Parathyroid adenoma (tissue), 2 donors: ENCODE data around the gene NUDT14.

ENCODE experiments used
- H2AFZ ChIP-seq: fragments of 300-600 bp; sonication (generic); one replicate; pipeline ENCODE4 v1.7.0; 2017; ENCODE audit warnings: antibody characterized with exemption, mild to moderate bottlenecking
- H3K27ac ChIP-seq: fragments of 300-600 bp; sonication (generic); one replicate; pipeline ENCODE4 v1.7.0; 2017
- H3K27me3 ChIP-seq: fragments of 300-600 bp; sonication (generic); one replicate; pipeline ENCODE4 v1.7.0; 2017; ENCODE audit warnings: low read length; ENCODE audit not compliant: control insufficient read depth, insufficient read depth
- H3K36me3 ChIP-seq: fragments of 300-600 bp; sonication (generic); one replicate; pipeline ENCODE4 v1.7.0; 2017; ENCODE audit warnings: low read length; ENCODE audit not compliant: control insufficient read depth, insufficient read depth
- H3K4me1 ChIP-seq: fragments of 300-600 bp; sonication (generic); one replicate; pipeline ENCODE4 v1.7.0; 2017; ENCODE audit warnings: control low read depth
- H3K4me2 ChIP-seq: fragments of 300-600 bp; sonication (generic); one replicate; pipeline ENCODE4 v1.7.0; 2017; ENCODE audit warnings: low read length
- H3K4me3 ChIP-seq: fragments of 300-600 bp; sonication (generic); one replicate; pipeline ENCODE4 v1.7.0; 2017; ENCODE audit warnings: low read depth, low read length
- H3K79me2 ChIP-seq: fragments of 300-600 bp; sonication (generic); one replicate; pipeline ENCODE4 v1.7.0; 2017; ENCODE audit warnings: control low read depth
- H3K9ac ChIP-seq: fragments of 300-600 bp; sonication (generic); one replicate; pipeline ENCODE4 v1.7.0; 2017; ENCODE audit warnings: mild to moderate bottlenecking
- H3K9me3 ChIP-seq: fragments of 300-600 bp; sonication (generic); one replicate; pipeline ENCODE4 v1.7.0; 2017; ENCODE audit warnings: low read length; ENCODE audit not compliant: control insufficient read depth
- TF ChIP-seq, protein P1 (sequence below): fragments of 300-600 bp; sonication (generic); IDR thresholded peaks from one replicate; pipeline ENCODE4 v1.7.0; 2017; ENCODE audit warnings: antibody characterized with exemption, mild to moderate bottlenecking
- donor health status: primary hyperparathyroidism.

Gene NUDT14

DNA sequence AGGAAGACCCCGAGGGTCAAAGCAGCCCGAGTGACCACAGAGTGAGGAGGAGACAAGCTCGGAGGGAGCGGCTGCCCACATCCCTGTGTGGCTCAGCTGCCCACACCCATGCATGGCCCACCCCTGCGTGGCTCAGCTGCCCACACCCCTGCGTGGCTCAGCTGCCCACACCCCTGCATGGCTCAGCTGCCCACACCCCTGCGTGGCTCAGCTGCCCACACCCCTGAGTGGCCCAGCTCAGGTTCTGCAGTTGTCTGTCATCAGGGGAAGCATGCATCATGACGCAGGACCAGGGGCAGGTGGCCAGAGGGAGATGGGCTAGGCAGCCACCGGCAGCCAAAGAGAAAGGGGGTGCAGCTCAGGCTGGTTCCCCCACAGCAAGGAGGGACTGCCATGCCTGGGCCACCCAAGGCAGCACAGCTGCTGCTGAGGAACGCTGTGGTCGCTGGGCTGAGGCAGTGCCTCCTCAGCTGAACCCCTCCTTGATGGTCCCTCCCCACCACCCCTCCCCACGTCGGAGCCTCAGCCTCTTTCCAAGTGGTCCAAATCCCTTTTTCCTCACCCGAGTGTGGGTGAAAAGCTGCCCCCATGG lies 33.3 kb upstream of the NUDT14 start:
- no peak overlapping the region for H3K4me3 ChIP-seq
- H3K79me2 ChIP-seq = peaks cover 5% of the 10 kb centered on the region
- no peak overlapping the region for H3K9ac ChIP-seq
- no peaks in the 10 kb centered on the region for H3K9me3 ChIP-seq
- no peak overlapping the region for H3K4me2 ChIP-seq
- no peaks in the 10 kb centered on the region for H3K36me3 ChIP-seq
- H3K4me1 ChIP-seq = no peaks in the 10 kb centered on the region
- no peak overlapping the region for H2AFZ ChIP-seq
- no peak overlapping the region for H3K27ac ChIP-seq
- TF ChIP-seq, protein P1, sequence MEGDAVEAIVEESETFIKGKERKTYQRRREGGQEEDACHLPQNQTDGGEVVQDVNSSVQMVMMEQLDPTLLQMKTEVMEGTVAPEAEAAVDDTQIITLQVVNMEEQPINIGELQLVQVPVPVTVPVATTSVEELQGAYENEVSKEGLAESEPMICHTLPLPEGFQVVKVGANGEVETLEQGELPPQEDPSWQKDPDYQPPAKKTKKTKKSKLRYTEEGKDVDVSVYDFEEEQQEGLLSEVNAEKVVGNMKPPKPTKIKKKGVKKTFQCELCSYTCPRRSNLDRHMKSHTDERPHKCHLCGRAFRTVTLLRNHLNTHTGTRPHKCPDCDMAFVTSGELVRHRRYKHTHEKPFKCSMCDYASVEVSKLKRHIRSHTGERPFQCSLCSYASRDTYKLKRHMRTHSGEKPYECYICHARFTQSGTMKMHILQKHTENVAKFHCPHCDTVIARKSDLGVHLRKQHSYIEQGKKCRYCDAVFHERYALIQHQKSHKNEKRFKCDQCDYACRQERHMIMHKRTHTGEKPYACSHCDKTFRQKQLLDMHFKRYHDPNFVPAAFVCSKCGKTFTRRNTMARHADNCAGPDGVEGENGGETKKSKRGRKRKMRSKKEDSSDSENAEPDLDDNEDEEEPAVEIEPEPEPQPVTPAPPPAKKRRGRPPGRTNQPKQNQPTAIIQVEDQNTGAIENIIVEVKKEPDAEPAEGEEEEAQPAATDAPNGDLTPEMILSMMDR = no peak
- no peaks in the 10 kb centered on the region for H3K27me3 ChIP-seq

DNA sequence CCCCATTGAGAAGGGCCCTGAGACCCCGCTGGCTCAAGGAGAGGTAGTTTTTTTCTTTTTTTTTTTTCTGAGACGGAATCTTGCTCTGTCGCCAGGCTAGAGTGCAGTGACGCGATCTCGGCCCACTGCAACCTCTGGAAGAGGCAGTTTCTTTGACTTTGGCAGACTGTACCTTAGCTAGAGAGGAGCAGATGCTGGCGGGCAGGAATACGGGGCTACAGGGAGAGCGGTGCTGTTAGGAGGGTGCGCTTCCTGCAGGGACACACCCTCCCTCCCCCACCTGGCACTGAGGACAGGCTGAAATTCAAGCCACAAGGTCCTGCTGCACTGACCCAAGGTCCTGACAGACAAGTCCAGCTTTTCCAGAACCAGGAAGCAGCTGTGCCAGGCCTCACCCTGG lies 32.2 kb upstream of the NUDT14 start:
- TF ChIP-seq, protein P1 = no peak
- no peak overlapping the region for H2AFZ ChIP-seq
- H3K4me2 ChIP-seq = no peak overlapping the region
- H3K27me3 ChIP-seq = no peaks in the 10 kb centered on the region
- no peaks in the 10 kb centered on the region for H3K4me1 ChIP-seq
- no peaks in the 10 kb centered on the region for H3K79me2 ChIP-seq
- no peak overlapping the region for H3K9ac ChIP-seq
- H3K27ac ChIP-seq = no peak overlapping the region
- H3K36me3 ChIP-seq = no peaks in the 10 kb centered on the region
- no peaks in the 10 kb centered on the region for H3K9me3 ChIP-seq
- H3K4me3 ChIP-seq = no peak overlapping the region

DNA sequence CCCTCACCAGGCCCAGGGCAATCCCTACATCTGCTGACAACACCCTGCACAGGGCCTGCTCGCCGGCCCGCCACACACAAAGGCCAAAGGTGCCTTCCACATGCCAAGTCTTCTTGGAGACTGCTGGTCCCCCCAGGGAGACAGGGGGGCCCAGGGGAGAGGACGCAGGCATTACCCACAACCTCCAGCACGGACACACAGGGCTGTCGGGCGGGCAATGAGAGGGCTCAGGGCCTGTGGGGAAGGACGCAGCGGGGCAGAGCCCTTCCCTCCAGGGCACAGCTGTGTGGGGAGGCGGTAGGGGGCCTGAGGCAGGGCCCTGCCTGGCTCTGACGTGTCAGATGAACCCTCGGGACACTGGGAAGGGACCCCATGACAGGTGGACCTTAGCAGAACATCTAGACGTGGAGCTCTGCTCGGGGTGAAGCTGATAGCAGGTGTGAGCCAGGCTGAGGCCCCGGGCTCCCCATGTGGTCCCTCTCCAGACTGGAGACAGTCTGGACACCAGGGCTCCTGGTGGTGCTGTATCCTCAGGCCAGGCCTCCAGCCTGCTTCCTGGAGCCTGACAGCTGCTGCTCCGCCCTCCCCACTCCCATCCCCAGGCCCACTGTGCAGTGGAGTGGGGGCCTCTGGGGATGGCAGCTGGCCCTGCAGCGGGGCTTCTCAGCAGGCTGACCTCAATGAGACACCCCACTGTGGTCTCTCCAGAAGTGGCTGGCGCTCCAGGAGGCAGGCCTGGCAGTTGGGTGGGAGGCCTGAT lies 31.6 kb upstream of the NUDT14 start:
- H3K36me3 ChIP-seq = no peaks in the 10 kb centered on the region
- TF ChIP-seq, protein P1 = no peak

DNA sequence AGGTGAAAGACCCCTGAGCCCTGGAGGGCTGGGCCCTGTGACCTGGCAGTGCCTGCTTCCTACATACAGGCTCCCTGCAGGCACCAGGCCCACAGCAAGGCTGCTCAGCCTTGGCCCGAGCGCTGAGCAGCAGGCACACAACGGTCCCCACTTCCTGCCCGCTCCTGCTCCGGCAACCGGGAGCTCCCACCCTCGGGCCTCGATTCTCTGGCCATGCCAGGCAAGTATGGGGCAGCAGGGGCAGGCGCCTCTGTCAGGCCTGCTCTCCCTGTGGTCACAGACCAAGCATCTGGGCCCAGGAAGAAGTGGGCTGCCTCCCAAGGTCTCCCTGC lies 30.6 kb upstream of the NUDT14 start:
- Histone ChIP-seq H2AFZ (no peak overlapping the region), H3K4me1 (no peaks in the 10 kb centered on the region), H3K79me2 (no peaks in the 10 kb centered on the region), H3K9ac (no peak overlapping the region), H3K9me3 (no peaks in the 10 kb centered on the region), H3K36me3 (no peaks in the 10 kb centered on the region), H3K4me2 (no peak overlapping the region), H3K27ac (no peak overlapping the region), H3K27me3 (no peaks in the 10 kb centered on the region), H3K4me3 (no peak overlapping the region)
- TF ChIP-seq, protein P1 = no peak

More for the DNA sequence above, 31.6 kb upstream of the NUDT14 start:
- no peak overlapping the region for H3K4me3 ChIP-seq
- H3K4me2 ChIP-seq = no peak overlapping the region
- H3K9ac ChIP-seq = no peak overlapping the region
- H3K27ac ChIP-seq = no peak overlapping the region
- no peak overlapping the region for H2AFZ ChIP-seq
- no peaks in the 10 kb centered on the region for H3K79me2 ChIP-seq
- no peaks in the 10 kb centered on the region for H3K9me3 ChIP-seq
- no peaks in the 10 kb centered on the region for H3K27me3 ChIP-seq
- no peaks in the 10 kb centered on the region for H3K4me1 ChIP-seq
